Tibial nerve (tissue), 4 donors: Measurements from ENCODE around the gene GOLT1A. TPM values are rescaled to one million over a fixed set of nuclear protein-coding genes. Genes with fewer than 3 reads are reported as not detected.

Experiments
- DNase-seq, 2 donors: peaks; one replicate each; pipeline ENCODE4 v3.0.0-alpha.2; 2019; ENCODE audit warnings: low spot score in 2 of 2
- H3K27ac ChIP-seq, 4 donors: fragments of 200-600 bp; sonication (generic) in 3 of 4; one replicate each; pipeline ENCODE4 v1.5.1; 2017 to 2019; ENCODE audit warnings: mild to moderate bottlenecking in 1 of 4
- H3K27me3 ChIP-seq, 2 donors: fragments of 200-600 bp; sonication (generic) in 1 of 2; one replicate each; pipeline versions ENCODE4 v1.5.1 to v1.6.0; 2017 to 2019
- H3K36me3 ChIP-seq, 3 donors: fragments of 200-600 bp; sonication (generic); one replicate each; pipeline ENCODE4 v1.5.1; 2018 to 2019
- H3K4me1 ChIP-seq, 4 donors: fragments of 200-600 bp; sonication (generic) in 3 of 4; one replicate each; pipeline ENCODE4 v1.5.1; 2017 to 2019
- H3K4me3 ChIP-seq, 4 donors: fragments of 200-600 bp; sonication (generic) in 3 of 4; one replicate each; pipeline ENCODE4 v1.5.1; 2017 to 2019; ENCODE audit warnings: mild to moderate bottlenecking in 1 of 4, moderate library complexity in 1 of 4
- H3K9me3 ChIP-seq, 4 donors: fragments of 200-600 bp; sonication (generic) in 3 of 4; one replicate each; pipeline ENCODE4 v1.5.1; 2017 to 2019
- EP300 ChIP-seq, 2 donors: sonication (generic); formaldehyde crosslinking; IDR thresholded peaks; one replicate each; pipeline ENCODE4 v1.6.1; 2017; ENCODE audit warnings: antibody characterized with exemption in 2 of 2, mild to moderate bottlenecking in 1 of 2
- POLR2A ChIP-seq, 2 donors: fragments of 450-650 bp; IDR thresholded peaks; one replicate each; pipeline ENCODE4 v1.6.1; 2017; ENCODE audit warnings: antibody characterized with exemption in 2 of 2, mild to moderate bottlenecking in 2 of 2, moderate library complexity in 2 of 2
- WGBS, 2 donors: methylation state at CpG; one replicate each; pipeline ENCODE4 v1.1.5; 2018; 5-methylcytosine and 5-hydroxymethylcytosine counted together
- total RNA-seq, 4 donors: library from RNA; depleted of rRNA; stranded (reverse); fragments of >200 nt; gene quantifications; one replicate each; pipeline ENCODE4 v1.1.0, GENCODE V29; 2016
- TF ChIP-seq, protein P1 (sequence below), 5 experiments: fragments of 200-600 bp in 3 of 5; fragments of 450-650 bp in 2 of 5; sonication (generic) in 3 of 5; IDR thresholded peaks; one replicate each; pipeline ENCODE4 v1.5.1; 2016 to 2019; ENCODE audit warnings: antibody characterized with exemption in 5 of 5, mild to moderate bottlenecking in 3 of 5, moderate library complexity in 2 of 5

The GOLT1A gene, protein sequence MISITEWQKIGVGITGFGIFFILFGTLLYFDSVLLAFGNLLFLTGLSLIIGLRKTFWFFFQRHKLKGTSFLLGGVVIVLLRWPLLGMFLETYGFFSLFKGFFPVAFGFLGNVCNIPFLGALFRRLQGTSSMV
- not detected for total RNA-seq

GRCh38 chr1:204213668-204214662 lies at the start of gene GOLT1A:
Gene GOLT1A (minus strand): TSS chr1:204213988. CDS start chr1:204213906, 82 bp downstream.
- Histone ChIP-seq H3K27ac (peak within 1 kb of the TSS in 1 of 4 donors; percentile 22), H3K27me3 (peaks cover 0 to 34% of the 10 kb centered on the region in 2 donors), H3K9me3 (no peaks in the 10 kb centered on the region), H3K4me1 (peaks cover 0 to 11% (median 0%) of the 10 kb centered on the region in 4 donors), H3K36me3 (no peaks in the 10 kb centered on the region), H3K4me3 (peak within 1 kb of the TSS in 2 of 4 donors; percentile 7 to 26)
- TF ChIP-seq, protein P1, sequence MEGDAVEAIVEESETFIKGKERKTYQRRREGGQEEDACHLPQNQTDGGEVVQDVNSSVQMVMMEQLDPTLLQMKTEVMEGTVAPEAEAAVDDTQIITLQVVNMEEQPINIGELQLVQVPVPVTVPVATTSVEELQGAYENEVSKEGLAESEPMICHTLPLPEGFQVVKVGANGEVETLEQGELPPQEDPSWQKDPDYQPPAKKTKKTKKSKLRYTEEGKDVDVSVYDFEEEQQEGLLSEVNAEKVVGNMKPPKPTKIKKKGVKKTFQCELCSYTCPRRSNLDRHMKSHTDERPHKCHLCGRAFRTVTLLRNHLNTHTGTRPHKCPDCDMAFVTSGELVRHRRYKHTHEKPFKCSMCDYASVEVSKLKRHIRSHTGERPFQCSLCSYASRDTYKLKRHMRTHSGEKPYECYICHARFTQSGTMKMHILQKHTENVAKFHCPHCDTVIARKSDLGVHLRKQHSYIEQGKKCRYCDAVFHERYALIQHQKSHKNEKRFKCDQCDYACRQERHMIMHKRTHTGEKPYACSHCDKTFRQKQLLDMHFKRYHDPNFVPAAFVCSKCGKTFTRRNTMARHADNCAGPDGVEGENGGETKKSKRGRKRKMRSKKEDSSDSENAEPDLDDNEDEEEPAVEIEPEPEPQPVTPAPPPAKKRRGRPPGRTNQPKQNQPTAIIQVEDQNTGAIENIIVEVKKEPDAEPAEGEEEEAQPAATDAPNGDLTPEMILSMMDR (IDR thresholded peaks at IDR 0.05): peak; percentile 54 to 87 (median 68)
- no peak for TF ChIP-seq POLR2A (IDR thresholded peaks at IDR 0.05)
- TF ChIP-seq EP300 (IDR thresholded peaks at IDR 0.05): peak in 1 of 2 donors; percentile 38
- 9 to 13% methylated on average over 23 to 39 of the region's 41 CpGs for WGBS, 2 donors
- peak; percentile 33 to 48 for DNase-seq

- no peak overlapping the region for H3K4me3 ChIP-seq
- no peaks in the 10 kb centered on the region for H3K36me3 ChIP-seq
- TF ChIP-seq EP300 (IDR thresholded peaks at IDR 0.05): no peak
- TF ChIP-seq, protein P1 (IDR thresholded peaks at IDR 0.05): no peak
- no peak for TF ChIP-seq POLR2A (IDR thresholded peaks at IDR 0.05)
- H3K27ac ChIP-seq: peak overlapping the region in 2 of 4 donors; percentile 40 to 67
- no peaks in the 10 kb centered on the region for H3K27me3 ChIP-seq
- WGBS, 2 donors: 35 to 36% methylated on average over 13 of the region's 13 CpGs
- no peak for DNase-seq
- H3K9me3 ChIP-seq: no peaks in the 10 kb centered on the region
- H3K4me1 ChIP-seq: peaks cover 0 to 43% (median 8%) of the 10 kb centered on the region in 4 donors
Observed at GRCh38 chr1:204263254-204263910, 49.6 kb upstream of the GOLT1A start.

DNA sequence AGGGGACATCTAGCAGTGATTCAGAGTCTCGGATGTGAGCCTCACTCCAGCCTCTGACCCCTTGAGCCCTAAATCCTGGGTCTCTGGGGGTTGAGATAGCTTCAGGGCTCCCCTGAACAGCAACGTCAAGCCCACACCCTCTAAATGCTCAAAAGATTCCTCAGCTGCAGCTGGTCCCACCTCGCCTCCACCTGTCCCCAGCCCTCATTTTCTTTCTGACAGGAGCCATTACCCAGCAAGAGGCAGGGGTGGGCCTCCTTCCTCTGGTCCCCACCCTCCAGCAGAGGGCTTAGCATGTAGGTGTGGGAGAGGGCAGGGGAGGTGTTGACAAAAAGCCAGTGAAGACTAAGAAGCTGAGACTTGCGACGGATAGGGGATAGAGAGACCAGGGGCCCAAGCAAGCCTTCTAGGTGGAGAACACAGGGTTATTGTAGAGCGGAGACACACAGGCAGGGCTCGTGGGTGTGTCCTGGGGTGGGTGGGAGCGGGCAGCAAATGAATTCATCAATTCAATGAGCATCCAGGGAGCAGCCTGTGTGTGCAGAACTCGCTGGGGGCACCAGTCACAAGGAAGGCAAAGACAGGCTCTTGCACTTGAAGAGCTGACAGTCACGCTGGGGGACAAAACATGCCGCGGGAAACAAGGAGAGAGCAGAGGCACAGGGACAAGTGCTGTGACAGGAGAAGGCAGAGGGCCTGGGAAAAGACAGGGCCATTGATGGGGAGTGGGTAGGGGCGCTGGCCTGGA lies 48.9 kb upstream of the GOLT1A start:
- Histone ChIP-seq H3K9me3 (no peaks in the 10 kb centered on the region), H3K4me1 (peaks cover 0 to 43% (median 8%) of the 10 kb centered on the region in 4 donors), H3K27me3 (no peaks in the 10 kb centered on the region), H3K36me3 (no peaks in the 10 kb centered on the region), H3K27ac (peak overlapping the region in 2 of 4 donors; percentile 40 to 67), H3K4me3 (no peak overlapping the region)
- TF ChIP-seq EP300 (IDR thresholded peaks at IDR 0.05) (no peak), POLR2A (IDR thresholded peaks at IDR 0.05) (no peak)
- TF ChIP-seq, protein P1 (IDR thresholded peaks at IDR 0.05): no peak
- DNase-seq: no peak
- 46 to 74% methylated on average over 13 of the region's 13 CpGs for WGBS, 2 donors

GRCh38 chr1:204261746-204262505 lies 48.1 kb upstream of the GOLT1A start:
- TF ChIP-seq EP300 (IDR thresholded peaks at IDR 0.05): no peak
- TF ChIP-seq POLR2A (IDR thresholded peaks at IDR 0.05): no peak
- TF ChIP-seq, protein P1 (IDR thresholded peaks at IDR 0.05): no peak
- 77 to 78% methylated on average over 13 of the region's 13 CpGs for WGBS, 2 donors
- peaks cover 0 to 43% (median 8%) of the 10 kb centered on the region in 4 donors for H3K4me1 ChIP-seq
- H3K4me3 ChIP-seq: no peak overlapping the region
- no peaks in the 10 kb centered on the region for H3K27me3 ChIP-seq
- H3K9me3 ChIP-seq: no peaks in the 10 kb centered on the region
- peaks cover 0 to 7% (median 0%) of the 10 kb centered on the region in 3 donors for H3K36me3 ChIP-seq
- H3K27ac ChIP-seq: peak overlapping the region in 1 of 4 donors; percentile 67
- no peak for DNase-seq
